ENCODE data around the gene TBC1D8.

TBC1D8 gene

GRCh38 chr2:100963026-100963375 is 188.2 kb downstream of the TBC1D8 start:
- no peaks in the 10 kb centered on the region for H3K9me3 Mint-ChIP-seq
- no peaks in the 10 kb centered on the region for H3K36me3 Mint-ChIP-seq (ENCODE audit: insufficient read depth)
- no peak overlapping the region for H3K4me3 Mint-ChIP-seq
- DNase-seq, result no peak
- ATAC-seq (replicated peaks), result no peak
- peaks cover 0 to 7% of the 10 kb centered on the region in 2 donors for H3K27me3 Mint-ChIP-seq
- H3K27ac Mint-ChIP-seq, result no peak overlapping the region
- H3K4me1 Mint-ChIP-seq (ENCODE audit: low read depth in 2 of 2), result no peaks in the 10 kb centered on the region

- H3K4me1 Mint-ChIP-seq (ENCODE audit: low read depth in 2 of 2), result no peaks in the 10 kb centered on the region
- no peak overlapping the region for H3K27ac Mint-ChIP-seq
- ATAC-seq (replicated peaks) (no peak), DNase-seq (no peak)
- peaks cover 0 to 9% of the 10 kb centered on the region in 2 donors for H3K27me3 Mint-ChIP-seq
- H3K4me3 Mint-ChIP-seq, result no peak overlapping the region
- H3K9me3 Mint-ChIP-seq, result no peaks in the 10 kb centered on the region
- no peaks in the 10 kb centered on the region for H3K36me3 Mint-ChIP-seq (ENCODE audit: insufficient read depth)
These were observed 188.7 kb downstream of the TBC1D8 start for GRCh38 chr2:100962366-100963025.

GRCh38 chr2:100960688-100961087 is 190.5 kb downstream of the TBC1D8 start:
- H3K27ac Mint-ChIP-seq, result no peak overlapping the region
- H3K36me3 Mint-ChIP-seq (ENCODE audit: insufficient read depth), result no peaks in the 10 kb centered on the region
- ATAC-seq (replicated peaks), result no peak
- no peak for DNase-seq
- H3K27me3 Mint-ChIP-seq, result peaks cover 15 to 16% of the 10 kb centered on the region in 2 donors
- H3K4me1 Mint-ChIP-seq (ENCODE audit: low read depth in 2 of 2), result no peaks in the 10 kb centered on the region
- H3K9me3 Mint-ChIP-seq, result no peaks in the 10 kb centered on the region
- no peak overlapping the region for H3K4me3 Mint-ChIP-seq

GRCh38 chr2:100959225-100959880 is 191.8 kb downstream of the TBC1D8 start:
- H3K36me3 Mint-ChIP-seq (ENCODE audit: insufficient read depth), result no peaks in the 10 kb centered on the region
- no peak overlapping the region for H3K27ac Mint-ChIP-seq
- H3K4me3 Mint-ChIP-seq, result no peak overlapping the region
- H3K9me3 Mint-ChIP-seq, result no peaks in the 10 kb centered on the region
- DNase-seq (no peak), ATAC-seq (replicated peaks) (no peak)
- H3K27me3 Mint-ChIP-seq, result peaks cover 15 to 16% of the 10 kb centered on the region in 2 donors
- H3K4me1 Mint-ChIP-seq (ENCODE audit: low read depth in 2 of 2), result no peaks in the 10 kb centered on the region

GRCh38 chr2:100957996-100958653 is 193.1 kb downstream of the TBC1D8 start:
- Mint-ChIP-seq H3K4me1 (ENCODE audit: low read depth in 2 of 2) (no peaks in the 10 kb centered on the region), H3K9me3 (no peaks in the 10 kb centered on the region), H3K27me3 (peaks cover 15 to 16% of the 10 kb centered on the region in 2 donors), H3K4me3 (no peak overlapping the region), H3K27ac (no peak overlapping the region), H3K36me3 (ENCODE audit: insufficient read depth) (no peaks in the 10 kb centered on the region)
- DNase-seq, result no peak
- no peak for ATAC-seq (replicated peaks)
